GM21737 (cell line): Measurements from ENCODE around the gene BAHCC1.

ENCODE experiments used
- ATAC-seq: cut with Tn5 transposase; IDR thresholded peaks from one replicate; pipeline ENCODE4 v1.9.1; 2021; ENCODE audit warnings: mild to moderate bottlenecking, moderate library complexity; ENCODE audit not compliant: unreplicated experiment

BAHCC1 gene

DNA sequence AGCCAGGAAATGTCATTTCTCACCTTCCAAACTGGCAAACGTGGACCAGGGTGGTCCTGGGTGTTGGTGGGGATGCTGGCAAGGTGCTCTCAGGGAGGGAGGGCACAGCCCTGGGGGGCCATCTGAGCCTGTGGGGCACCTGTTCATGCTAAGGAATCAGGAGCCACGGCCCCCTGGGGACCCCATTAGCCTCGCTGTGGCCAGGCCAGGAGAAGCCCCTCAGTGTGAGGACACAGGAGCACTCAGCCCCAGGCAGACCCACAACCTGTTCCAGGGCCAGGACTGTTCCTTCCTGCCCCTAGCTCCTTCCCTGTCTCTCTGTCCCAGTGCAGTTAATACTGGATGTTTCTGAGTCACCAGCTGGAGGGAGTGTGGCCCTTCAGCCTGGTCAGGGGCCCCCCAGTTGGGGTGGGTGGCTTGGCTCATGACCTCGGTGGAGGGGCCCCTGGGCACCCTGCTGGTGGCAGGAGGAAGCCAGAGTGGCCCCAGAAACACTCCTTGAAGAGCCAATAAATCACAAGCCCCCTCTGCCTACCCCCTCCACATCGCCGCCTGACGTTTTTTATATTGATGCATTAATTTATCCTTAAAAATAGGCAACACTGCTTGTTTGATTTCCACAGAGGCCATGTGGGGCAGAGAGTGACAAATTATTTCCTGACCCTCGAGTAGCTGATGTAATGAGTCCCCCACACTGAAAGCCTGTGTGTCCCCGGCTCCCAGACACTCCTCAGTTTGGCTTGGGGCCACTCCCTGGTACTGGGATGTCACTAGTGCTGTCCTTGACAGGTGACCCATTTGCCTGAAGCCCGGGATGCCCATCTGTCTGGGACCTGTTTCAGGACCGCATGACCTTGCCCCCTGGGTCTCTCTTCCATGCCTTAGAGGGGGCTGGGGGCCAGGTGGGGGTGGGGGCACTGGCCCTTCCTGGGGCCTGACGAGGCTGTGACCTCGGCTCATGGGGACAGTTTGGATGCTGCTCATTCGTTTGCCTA, 95.0 kb downstream of the BAHCC1 start:
- ATAC-seq = no peak

DNA sequence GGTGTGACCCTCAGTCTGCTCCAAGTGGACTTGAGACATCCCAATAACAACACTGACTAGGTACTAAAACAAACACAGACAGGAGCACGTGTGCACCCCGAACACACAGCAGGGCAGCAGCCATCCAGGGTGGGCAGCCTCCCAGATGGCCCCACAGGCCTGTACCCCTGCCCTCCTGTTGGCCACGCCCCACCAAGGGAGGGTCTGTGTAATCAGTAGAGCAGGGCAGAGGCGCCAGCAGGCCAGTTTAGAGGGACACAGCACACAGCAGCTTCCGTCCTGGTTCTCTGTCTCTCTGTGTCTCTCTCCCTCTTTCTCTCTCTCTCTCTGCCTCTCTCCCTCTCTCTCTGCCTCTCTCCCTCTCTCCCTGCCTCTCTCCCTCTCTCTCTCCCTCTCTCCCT, 95.9 kb downstream of the BAHCC1 start:
- ATAC-seq = no peak

DNA sequence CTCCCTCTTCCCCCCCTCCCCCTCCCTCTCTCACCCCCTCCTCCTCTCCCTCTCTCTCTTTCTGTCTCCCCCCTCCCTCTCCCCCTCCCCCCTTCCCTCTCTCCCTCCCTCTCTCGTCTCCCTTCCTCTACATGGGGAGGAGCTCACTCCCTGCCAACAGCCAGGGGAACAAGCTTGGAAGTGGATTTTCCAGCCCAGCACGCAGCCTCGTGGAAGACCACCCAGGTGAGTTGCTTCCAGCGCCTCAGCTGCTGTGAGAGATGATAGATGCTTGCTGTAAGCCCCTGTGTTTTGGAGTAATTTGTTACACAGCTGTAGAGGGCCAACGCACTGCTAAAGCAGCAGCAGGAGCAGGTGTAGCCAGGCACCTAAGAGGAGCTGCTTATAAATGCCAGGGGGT, 96.5 kb downstream of the BAHCC1 start:
- no peak for ATAC-seq

DNA sequence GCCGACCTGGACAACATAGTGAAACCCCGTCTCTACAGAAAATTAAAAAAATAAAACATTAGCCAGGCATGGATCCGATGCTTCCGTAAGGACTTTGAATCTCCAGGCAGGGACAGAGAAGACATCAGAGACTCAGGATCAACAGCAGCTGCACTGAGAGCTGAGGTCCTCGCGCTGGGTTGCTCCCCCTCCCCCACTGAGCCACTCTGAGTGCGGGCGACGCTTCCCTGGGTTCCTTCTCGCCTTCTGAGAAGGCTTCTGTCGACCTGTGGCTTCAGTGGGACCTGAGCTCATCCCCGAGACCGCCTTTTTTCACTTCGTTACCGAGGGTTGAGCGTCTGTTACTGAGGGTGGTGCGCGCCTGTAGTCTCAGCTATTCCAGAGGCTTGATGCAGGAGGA, 96.9 kb downstream of the BAHCC1 start:
- no peak for ATAC-seq

DNA sequence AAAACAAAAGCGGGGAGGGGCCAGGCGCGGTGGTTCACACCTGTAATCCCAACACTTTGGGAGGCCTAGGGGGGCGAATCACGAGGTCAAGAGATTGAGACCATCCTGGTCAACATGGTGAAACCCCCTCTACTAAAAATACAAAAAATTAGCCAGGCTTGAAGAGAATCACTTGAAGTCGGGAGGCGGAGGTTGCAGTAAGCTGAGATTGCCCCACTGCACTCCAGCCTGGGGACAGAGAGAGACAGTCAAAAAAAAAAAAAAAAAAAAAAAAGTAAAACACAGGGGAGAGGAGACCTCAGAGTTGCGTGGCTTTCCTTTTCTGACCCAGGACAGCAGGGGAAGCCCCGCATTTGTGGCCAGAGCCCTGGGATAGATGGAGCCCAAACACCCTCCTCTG, 97.4 kb downstream of the BAHCC1 start:
- no peak for ATAC-seq

DNA sequence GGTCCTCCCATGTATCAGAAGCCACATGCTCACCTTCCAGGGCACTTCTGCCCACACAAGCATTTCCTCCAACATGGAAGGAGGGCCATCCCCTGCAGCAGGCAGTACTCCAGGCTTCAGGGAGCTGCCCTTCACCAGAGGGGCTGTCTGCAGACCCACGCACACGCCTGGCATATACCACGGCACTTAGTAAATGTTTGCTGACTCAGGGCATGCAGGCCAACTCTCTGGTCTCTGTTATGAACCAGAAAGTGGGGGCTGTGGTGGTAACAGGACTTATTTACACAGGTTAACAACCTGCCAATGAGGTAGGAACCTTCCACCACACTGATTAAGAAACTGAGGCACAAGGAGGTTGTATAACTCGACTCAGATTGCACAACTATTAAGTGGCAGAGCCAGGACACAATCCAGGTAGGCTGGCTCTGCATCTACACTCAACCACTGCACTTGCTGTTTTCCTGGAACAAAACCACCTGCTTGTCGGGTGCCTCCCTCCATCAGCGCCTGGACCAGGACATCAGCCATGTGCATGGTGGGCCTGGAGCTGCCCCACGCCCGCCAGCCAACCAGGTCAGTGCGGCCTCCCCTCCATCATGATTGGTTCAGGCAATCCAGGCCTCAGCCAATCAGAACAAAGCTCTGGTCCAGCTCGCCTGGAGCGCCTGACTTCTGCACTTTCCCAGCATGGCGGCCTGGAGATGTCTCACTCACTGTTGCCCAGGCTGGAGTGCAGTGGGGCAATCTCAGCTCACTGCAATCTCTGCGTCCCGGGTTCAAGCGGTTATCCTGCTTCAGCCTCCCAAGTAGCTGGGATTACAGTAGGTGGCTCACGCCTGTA, 98.2 kb downstream of the BAHCC1 start:
- no peak for ATAC-seq

DNA sequence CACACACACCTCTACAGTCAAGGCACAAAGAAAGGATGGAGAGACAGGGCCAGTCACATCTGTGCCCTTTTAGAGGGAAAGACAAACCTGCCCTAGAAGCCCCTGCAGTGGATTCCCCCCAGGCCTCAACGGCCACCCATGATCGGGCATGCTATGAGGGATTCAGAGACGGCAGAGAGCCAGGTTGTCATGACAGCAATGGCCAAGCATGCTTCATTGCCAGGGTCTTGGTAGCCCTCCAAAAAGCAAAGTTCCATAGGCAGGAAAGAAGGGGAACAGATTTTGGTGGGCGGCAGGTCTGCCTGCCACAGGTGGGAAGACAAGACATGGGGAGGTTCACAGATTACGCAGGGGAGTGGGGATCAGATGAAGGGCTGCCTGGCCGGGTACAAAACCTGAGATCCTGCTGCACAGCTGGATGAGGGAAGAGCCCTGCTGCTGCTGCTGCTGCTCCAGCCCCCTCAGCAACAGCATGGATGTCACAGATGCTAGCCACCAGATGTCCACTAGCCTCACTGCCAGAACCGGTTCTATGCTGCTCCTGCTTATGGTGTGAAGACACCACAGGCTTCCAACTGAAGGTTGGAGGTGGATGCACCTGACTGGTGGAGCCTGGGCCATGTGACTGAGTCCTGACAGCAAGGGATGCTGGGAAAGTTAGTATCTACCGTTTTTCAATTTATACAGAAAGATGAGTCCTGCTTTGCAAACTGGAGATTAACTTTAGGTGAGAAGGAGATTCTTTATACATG, 99.5 kb downstream of the BAHCC1 start:
- ATAC-seq = no peak

DNA sequence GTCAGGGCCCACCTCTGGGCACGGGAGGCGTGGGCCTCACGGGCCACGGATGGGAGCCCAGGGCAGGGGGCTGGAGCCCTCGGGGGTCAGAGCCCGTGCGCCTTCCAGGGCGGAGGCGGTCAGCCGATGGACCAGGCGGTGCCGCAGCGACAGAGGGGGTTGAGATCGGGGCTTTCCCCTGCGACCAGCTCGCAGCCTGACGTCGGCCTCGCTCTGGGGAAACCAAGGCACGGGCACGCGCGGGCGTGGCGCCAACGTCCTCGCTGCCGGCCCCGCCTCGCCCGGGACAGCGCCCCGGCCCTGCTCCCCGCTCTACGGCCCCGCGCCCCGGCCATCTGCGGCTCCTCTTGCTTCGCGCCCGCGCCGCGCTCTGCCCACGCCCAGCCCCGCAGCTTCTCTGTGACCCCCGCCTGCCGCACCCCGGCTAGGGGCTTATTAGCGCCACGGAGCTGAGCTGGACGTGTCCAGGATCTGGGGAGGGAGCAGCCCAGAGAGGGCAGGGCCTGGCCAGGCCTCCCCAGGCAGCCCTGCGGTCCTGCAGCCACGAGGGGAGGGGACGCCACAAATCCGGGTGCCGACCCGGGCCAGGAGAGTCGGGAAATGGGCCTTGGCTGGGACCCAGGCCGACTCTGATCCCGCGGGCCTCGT, 103.8 kb downstream of the BAHCC1 start:
- ATAC-seq = no peak

DNA sequence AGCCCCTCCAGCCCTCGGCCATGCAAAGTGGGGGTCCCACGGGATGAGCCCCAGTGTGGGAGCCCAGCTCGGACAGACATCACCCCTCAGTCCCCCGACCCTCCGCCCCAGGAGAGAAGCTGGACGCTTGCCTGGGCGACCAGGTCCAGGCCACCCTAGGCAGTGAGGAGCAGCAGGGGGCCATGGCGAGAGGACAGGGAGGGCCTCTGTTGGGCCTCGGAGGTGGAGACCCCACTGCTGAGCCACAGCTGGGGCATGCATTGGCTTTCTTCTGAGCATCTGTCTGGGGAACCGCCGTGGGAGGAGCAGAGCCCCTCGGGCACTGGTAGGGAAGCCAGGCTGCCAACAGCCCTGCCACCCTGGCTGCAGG, 104.3 kb downstream of the BAHCC1 start:
- ATAC-seq = no peak

DNA sequence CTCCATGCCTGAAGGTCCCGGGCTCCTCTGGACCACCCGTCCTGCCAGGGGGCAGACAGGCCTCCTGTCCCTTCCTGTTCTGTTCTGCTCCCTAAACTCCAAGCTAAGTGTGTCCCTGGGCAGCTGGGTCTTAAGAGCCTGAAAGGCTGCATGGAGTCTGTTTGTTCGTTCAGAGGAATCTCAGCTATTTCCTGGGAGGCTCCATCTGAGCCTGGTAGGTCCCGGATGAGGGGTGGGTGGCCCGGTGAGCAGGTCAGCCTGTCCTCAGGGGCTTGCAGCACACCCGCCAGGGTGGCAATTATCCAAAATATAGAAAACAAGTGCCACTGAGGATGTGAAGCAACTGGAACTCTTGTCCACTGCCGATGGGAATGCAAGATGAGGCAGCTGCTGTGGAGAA, 104.8 kb downstream of the BAHCC1 start:
- ATAC-seq = no peak

DNA sequence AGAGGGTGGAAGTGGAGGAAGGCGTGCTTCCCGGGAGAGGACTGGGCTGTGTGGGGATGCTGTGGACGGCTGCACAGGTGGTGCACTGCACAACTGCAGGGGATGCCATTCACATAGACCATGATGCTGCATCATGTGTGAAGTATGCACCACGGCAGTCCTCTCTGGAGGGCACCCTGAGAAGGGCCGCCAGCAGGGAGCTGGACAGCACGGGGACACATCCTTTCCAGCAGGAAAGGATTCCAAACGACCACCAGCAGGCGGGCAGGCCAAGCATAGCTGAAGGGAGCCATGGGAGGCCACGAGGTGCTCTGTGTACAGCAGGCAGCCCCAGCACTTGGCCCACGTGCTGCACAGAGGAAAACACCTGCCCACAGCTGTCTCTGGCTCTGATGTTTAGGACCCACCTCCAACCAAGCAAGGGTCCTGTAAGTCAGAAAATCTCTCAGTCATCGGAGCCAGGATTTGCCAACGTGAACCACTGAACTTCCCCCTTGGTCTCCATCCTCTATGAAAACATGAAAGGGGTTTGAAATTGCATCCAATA, 107.3 kb downstream of the BAHCC1 start:
- no peak for ATAC-seq

DNA sequence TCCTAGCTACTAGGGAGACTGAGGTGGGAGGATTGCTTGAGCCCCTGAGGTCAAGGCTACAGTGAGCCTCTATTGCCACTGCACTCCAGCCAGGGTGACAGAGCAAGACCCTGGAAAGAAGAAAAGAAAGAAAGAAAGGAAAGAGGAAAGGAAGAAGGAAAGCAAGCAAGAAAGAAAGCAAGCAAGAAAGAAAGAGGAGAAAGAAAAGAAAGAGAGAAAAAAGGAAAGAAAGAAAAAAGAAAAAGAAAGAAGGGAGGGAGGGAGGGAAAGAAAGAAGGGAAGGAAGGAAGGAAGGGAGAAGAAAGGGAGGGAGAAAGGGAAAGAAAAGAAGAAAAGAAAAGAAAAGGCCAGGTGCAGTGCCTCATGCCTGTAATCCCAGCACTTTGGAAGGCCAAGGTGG, 108.4 kb downstream of the BAHCC1 start:
- no peak for ATAC-seq

DNA sequence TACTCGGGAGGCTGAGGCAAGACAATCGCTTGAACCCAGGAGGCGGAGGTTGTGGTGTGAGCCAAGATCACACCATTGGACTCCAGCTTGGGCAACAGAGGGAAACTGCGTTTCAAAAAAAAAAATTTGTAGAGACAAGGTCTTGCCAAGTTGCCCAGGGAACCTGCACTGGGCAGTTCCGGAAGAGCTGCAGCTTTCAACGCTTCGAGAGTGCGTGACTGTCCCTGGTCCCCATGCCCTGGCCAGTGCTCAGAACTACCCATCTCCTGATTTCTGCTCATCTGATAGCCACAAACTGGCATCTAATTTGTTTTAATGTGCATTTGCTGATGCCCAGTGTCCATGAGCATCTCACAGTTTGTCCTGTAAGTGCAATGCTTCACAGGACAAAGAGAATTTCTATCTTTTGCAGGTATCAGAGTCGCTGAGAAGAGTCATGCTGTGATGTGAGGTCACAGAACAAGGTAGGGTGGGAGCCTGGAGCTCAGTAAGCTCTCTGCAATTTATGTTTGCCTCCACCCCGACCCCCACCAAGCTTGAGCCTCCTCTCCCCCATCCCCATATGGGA, 113.5 kb downstream of the BAHCC1 start:
- ATAC-seq = no peak

DNA sequence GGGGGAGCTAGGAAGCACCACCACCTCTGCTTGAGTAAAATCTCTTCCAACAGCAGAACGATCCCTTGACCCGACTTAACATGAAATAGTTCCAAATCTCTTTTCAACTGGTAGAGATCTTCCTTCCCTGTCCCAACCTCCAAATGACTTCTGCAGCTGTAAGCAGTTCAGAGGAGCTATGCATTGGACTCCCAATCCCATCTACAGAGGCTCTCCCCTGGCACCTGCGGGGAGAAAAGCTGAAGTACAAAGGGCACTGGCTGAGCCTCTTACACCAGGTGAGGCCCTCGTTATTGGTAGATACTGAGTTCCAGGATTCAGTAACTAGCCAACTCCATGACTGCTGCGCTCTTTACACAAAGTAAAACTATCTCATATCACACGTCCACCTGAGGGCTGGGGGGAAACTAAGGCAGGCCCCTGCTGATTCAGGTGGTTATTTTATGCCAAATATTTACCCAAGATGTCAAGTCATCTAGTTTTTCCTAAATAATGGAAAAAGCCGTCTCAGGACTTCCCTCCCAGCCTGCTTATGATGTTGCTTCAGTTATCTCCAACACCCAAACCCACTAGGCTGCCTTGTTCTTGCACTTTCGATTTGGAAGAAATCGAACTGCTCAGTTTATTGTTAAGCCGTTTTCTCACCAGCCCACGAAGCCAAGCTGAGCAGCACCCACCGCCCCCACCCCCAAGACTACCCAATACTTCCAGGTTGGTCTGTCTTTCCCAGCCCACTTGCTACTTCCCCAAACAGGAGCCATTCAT, 114.1 kb downstream of the BAHCC1 start:
- no peak for ATAC-seq

DNA sequence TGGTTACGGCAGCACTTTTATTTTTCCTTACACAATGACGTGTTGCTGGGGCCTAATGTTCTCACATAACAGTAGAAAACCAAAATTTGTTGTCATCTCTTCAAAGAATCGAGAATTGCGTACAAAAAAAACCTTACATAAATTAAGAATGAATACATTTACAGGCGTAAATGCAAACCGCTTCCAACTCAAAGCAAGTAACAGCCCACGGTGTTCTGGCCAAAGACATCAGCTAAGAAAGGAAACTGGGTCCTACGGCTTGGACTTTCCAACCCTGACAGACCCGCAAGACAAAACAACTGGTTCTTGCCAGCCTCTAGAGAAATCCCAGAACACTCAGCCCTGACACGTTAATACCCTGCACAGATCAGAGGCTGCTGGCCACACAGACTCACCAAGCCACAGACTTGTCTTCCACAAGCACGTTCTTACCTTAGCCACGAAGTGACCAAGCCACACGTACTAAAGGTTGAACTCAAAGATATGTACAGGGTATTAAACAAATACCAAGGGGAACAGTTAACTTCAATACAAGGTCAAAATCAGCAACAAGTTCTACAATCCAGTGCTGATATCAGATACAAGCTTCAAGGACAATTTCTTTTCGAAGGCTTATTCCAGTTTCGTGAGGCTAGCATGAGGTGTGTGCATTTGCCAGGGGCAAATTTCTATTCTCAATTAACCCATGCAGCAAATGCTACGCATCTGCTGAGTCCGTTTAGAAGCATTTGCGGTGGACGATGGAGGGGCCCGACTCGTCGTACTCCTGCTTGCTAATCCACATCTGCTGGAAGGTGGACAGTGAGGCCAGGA, 114.9 kb downstream of the BAHCC1 start:
- ATAC-seq = no peak

DNA sequence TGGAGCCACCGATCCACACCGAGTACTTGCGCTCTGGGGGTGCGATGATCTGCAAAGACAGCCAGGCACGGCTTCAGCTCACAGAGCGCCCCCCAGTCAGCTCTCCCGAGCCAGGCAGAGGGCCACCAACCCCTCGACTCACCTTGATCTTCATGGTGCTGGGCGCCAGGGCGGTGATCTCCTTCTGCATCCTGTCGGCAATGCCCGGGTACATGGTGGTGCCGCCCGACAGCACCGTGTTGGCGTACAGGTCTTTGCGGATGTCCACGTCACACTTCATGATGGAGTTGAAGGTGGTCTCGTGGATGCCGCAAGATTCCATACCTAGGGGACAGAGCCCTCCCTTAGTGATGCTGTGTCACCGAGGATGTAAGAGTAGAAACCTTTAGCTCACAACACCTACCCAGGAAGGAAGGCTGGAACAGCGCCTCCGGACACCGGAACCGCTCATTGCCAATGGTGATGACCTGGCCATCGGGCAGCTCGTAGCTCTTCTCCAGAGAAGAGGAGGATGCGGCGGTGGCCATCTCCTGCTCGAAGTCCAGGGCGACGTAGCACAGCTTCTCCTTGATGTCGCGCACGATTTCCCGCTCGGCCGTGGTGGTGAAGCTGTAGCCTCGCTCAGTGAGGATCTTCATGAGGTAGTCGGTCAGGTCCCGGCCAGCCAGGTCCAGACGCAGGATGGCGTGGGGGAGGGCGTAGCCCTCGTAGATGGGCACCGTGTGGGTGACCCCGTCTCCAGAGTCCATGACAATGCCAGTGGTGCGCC, 115.7 kb downstream of the BAHCC1 start:
- ATAC-seq = no peak

DNA sequence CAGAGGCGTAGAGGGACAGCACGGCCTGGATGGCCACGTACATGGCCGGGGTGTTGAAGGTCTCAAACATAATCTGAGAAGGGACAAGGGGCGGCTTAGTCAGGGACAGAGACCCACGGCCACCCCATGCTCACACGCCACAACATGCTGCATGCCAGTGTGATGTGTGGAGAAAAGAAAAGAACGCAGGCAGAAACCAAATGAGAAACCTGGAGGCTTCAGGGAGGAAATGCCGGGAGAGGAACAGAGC, 116.2 kb downstream of the BAHCC1 start:
- no peak for ATAC-seq
